ENCODE results near the gene FSTL5.

GRCh38 chr4:161350946-161351345, 812.9 kb downstream of the FSTL5 start:
- TF ChIP-seq YY1 (IDR thresholded peaks at IDR 0.05; ENCODE audit: low read depth, low read length) (no peak), CTCF (IDR thresholded peaks at IDR 0.05; ENCODE audit: control extremely low read depth in 1 of 3, insufficient read depth in 1 of 3, low read depth in 1 of 3, low read length in 3 of 3) (no peak)

Data from H1 (cell line).